Upper lobe of left lung (tissue), 6 donors: ENCODE results near the gene CA10. TPM values are rescaled to one million over a fixed set of nuclear protein-coding genes. Genes with fewer than 3 reads are reported as not detected.

Source experiments
- ATAC-seq, 2 donors: fragments of 200-7000 bp; cut with Tn5 transposase; one replicate each; pipeline ENCODE4 v1.9.1; 2022; ENCODE audit warnings: mild to moderate bottlenecking in 2 of 2, moderate library complexity in 2 of 2; ENCODE audit not compliant: low FRiP score in 2 of 2
- DNase-seq, 2 donors: peaks; one replicate each; pipeline ENCODE4 v3.0.0-alpha.2; 2019 to 2020
- H3K27ac ChIP-seq, 4 donors: fragments of 200-600 bp; sonication (generic); one replicate each; pipeline ENCODE4 v1.5.1; 2016 to 2019
- H3K27me3 ChIP-seq, 4 donors: fragments of 200-600 bp; sonication (generic); one replicate each; pipeline ENCODE4 v1.5.1; 2017 to 2019
- H3K36me3 ChIP-seq, 4 donors: fragments of 200-600 bp; sonication (generic); one replicate each; pipeline ENCODE4 v1.5.1; 2016 to 2019
- H3K4me1 ChIP-seq, 4 donors: fragments of 200-600 bp; sonication (generic); one replicate each; pipeline ENCODE4 v1.5.1; 2018 to 2019
- H3K4me3 ChIP-seq, 4 donors: fragments of 200-600 bp; sonication (generic); one replicate each; pipeline ENCODE4 v1.5.1; 2017 to 2019; ENCODE audit warnings: mild to moderate bottlenecking in 2 of 4, moderate library complexity in 1 of 4
- H3K9me3 ChIP-seq, 4 donors: fragments of 200-600 bp; sonication (generic); one replicate each; pipeline ENCODE4 v1.5.1; 2018 to 2019
- EP300 ChIP-seq, 4 donors: sonication (generic); formaldehyde crosslinking; IDR thresholded peaks; one replicate each; pipeline ENCODE4 v1.5.1; 2017; ENCODE audit warnings: antibody characterized with exemption in 4 of 4, control low read depth in 2 of 4
- POLR2A ChIP-seq, 4 donors: fragments of 450-650 bp; IDR thresholded peaks; one replicate each; pipeline ENCODE4 v1.5.1; 2016 to 2017; ENCODE audit warnings: antibody characterized with exemption in 4 of 4, mild to moderate bottlenecking in 2 of 4
- POLR2AphosphoS5 ChIP-seq, 2 donors: sonication (generic); formaldehyde crosslinking; IDR thresholded peaks; one replicate each; pipeline ENCODE4 v1.5.1; 2017; ENCODE audit warnings: antibody characterized with exemption in 2 of 2
- WGBS, 2 donors: methylation state at CpG; one replicate each; pipeline ENCODE4 v1.1.5; 2017 to 2018; 5-methylcytosine and 5-hydroxymethylcytosine counted together
- total RNA-seq, 6 donors: library from RNA; depleted of rRNA in 4 of 6; stranded (reverse); fragments of >200 nt in 4 of 6; gene quantifications; one replicate each; pipeline versions ENCODE4 v1.1.0 to v1.2.1, GENCODE V29; 2016 to 2021
- TF ChIP-seq, protein P1 (sequence below), 6 experiments: fragments of 450-650 bp in 4 of 6; fragments of 200-600 bp in 2 of 6; sonication (generic) in 2 of 6; IDR thresholded peaks; one replicate each; pipeline ENCODE4 v1.5.1; 2016 to 2019; ENCODE audit warnings: antibody characterized with exemption in 6 of 6
- donor health status: DM: no; HTN: no; CAD: no; lungs with moderate emphysema.
- donor health status: DM: no; HTN: yes; CAD: no; lungs with severe emphysema.

The CA10 gene
- total RNA-seq, 6 donors from 2014 or later, result 0.10 TPM; not detected in 5

DNA sequence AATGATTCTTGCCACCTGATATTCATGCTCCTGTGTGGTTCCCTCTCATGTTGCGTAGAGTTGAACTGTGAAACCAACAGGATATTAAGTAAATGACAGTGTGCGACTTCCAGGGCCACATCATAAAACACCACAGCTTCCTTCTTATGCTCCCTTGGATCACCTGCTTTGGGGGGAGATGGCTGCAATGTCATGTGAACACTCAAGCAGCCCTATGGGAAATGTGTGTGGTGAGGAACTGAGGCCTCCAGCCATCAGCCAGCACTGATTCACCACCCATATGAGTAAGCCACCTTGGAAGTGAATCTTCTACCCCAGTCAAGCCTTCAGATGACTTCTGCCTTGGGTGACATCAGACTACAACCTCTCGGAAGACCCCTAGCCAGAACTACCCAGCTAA, 470.6 kb downstream of the CA10 start:
- Histone ChIP-seq H3K9me3 (peaks cover 0 to 2% (median 0%) of the 10 kb centered on the region in 4 donors), H3K4me1 (no peaks in the 10 kb centered on the region), H3K27me3 (no peaks in the 10 kb centered on the region), H3K36me3 (no peaks in the 10 kb centered on the region), H3K27ac (no peak overlapping the region), H3K4me3 (no peak overlapping the region)
- DNase-seq (no peak), ATAC-seq (no peak)
- TF ChIP-seq POLR2A (IDR thresholded peaks at IDR 0.05) (no peak), EP300 (IDR thresholded peaks at IDR 0.05) (no peak), POLR2AphosphoS5 (IDR thresholded peaks at IDR 0.05) (no peak)
- TF ChIP-seq, protein P1, sequence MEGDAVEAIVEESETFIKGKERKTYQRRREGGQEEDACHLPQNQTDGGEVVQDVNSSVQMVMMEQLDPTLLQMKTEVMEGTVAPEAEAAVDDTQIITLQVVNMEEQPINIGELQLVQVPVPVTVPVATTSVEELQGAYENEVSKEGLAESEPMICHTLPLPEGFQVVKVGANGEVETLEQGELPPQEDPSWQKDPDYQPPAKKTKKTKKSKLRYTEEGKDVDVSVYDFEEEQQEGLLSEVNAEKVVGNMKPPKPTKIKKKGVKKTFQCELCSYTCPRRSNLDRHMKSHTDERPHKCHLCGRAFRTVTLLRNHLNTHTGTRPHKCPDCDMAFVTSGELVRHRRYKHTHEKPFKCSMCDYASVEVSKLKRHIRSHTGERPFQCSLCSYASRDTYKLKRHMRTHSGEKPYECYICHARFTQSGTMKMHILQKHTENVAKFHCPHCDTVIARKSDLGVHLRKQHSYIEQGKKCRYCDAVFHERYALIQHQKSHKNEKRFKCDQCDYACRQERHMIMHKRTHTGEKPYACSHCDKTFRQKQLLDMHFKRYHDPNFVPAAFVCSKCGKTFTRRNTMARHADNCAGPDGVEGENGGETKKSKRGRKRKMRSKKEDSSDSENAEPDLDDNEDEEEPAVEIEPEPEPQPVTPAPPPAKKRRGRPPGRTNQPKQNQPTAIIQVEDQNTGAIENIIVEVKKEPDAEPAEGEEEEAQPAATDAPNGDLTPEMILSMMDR (IDR thresholded peaks at IDR 0.05), result no peak
- WGBS, 2 donors, result 93 to 95% methylated on average over 3 of the region's 3 CpGs

DNA sequence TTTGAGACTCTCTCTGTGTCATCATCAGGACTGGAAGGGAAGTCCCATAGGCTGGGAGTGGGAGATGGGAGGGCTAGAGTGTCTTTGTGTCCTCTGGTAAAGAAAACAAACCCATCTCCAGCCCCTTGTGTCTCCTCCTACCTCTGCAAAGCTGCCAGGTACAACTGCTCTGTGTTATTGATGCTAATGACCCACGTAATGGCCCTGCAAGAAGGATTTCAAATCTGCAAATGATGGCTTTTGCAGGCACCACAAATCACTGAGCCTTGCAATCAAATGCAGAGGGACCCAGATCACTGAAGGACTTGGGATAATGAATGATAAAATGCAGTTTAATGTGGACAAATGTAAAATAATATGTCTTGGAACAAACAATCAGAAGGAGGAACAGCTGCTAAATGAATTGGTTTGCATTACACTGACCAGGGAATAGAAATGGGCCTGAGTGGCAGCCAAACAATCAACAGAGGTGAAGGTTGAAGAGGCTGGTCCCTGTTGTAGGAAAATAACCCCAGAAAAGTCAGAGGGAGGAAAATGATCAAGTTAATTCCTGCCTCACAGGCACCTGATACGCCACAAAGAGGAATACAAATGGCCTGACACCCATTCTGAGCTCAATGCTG, 473.1 kb downstream of the CA10 start:
- TF ChIP-seq POLR2AphosphoS5 (IDR thresholded peaks at IDR 0.05) (no peak), EP300 (IDR thresholded peaks at IDR 0.05) (no peak), POLR2A (IDR thresholded peaks at IDR 0.05) (no peak)
- TF ChIP-seq, protein P1 (IDR thresholded peaks at IDR 0.05), result no peak
- Histone ChIP-seq H3K36me3 (no peaks in the 10 kb centered on the region), H3K27me3 (no peaks in the 10 kb centered on the region), H3K9me3 (no peaks in the 10 kb centered on the region), H3K4me3 (no peak overlapping the region), H3K27ac (no peak overlapping the region), H3K4me1 (no peaks in the 10 kb centered on the region)
- ATAC-seq (no peak), DNase-seq (no peak)
- 35 to 51% methylated on average over 2 of the region's 2 CpGs for WGBS, 2 donors

DNA sequence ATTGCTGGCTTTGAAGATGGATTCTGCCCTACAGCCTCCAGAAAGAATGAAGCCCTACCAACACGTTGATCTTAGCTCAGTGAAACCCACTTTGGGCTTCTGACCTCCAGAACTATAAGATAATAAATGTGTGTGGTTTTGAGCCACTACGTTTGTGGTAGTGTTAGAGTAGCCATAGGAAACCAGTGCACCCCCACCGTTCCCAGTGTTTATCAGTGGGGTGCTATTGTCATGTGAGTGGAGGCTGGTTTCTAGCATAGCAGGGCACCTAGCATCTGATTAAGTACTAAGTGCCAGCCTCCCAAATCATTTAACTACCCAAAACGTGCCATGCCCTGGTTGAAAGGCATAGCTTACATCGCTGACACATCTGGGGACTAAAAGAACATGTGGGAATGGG, 474.3 kb downstream of the CA10 start:
- Histone ChIP-seq H3K36me3 (no peaks in the 10 kb centered on the region), H3K4me1 (no peaks in the 10 kb centered on the region), H3K27ac (no peak overlapping the region), H3K27me3 (no peaks in the 10 kb centered on the region), H3K9me3 (no peaks in the 10 kb centered on the region), H3K4me3 (no peak overlapping the region)
- no peak for ATAC-seq
- WGBS, 2 donors, result 46 to 49% methylated on average over 5 of the region's 5 CpGs
- TF ChIP-seq, protein P1 (IDR thresholded peaks at IDR 0.05), result no peak
- TF ChIP-seq POLR2AphosphoS5 (IDR thresholded peaks at IDR 0.05), result no peak
- no peak for TF ChIP-seq POLR2A (IDR thresholded peaks at IDR 0.05)
- TF ChIP-seq EP300 (IDR thresholded peaks at IDR 0.05), result no peak
- no peak for DNase-seq

DNA sequence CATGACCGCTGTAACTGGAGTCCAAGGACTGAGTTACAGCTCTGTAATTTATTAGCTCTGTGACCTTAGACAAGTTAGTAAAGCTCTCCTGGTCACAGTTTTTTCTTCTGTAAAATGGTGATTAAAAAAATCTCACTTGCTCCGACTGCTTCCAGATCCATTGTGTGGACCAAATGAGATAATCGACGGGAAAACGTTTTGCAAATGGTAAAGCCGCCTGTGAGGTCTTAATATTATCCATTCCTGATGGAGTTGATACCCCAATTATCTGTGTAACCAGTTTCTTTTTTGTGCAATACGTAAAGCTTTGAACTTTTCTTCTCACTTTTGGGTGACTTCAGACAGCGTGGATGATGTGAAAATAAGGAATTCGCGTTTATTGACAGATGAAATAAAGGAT, 475.2 kb downstream of the CA10 start:
- Histone ChIP-seq H3K4me1 (no peaks in the 10 kb centered on the region), H3K27me3 (no peaks in the 10 kb centered on the region), H3K36me3 (no peaks in the 10 kb centered on the region), H3K9me3 (no peaks in the 10 kb centered on the region), H3K4me3 (no peak overlapping the region), H3K27ac (no peak overlapping the region)
- WGBS, 2 donors, result 85 to 89% methylated on average over 10 of the region's 10 CpGs
- TF ChIP-seq, protein P1 (IDR thresholded peaks at IDR 0.05), result no peak
- TF ChIP-seq EP300 (IDR thresholded peaks at IDR 0.05) (no peak), POLR2AphosphoS5 (IDR thresholded peaks at IDR 0.05) (no peak), POLR2A (IDR thresholded peaks at IDR 0.05) (no peak)
- DNase-seq (no peak), ATAC-seq (no peak)

DNA sequence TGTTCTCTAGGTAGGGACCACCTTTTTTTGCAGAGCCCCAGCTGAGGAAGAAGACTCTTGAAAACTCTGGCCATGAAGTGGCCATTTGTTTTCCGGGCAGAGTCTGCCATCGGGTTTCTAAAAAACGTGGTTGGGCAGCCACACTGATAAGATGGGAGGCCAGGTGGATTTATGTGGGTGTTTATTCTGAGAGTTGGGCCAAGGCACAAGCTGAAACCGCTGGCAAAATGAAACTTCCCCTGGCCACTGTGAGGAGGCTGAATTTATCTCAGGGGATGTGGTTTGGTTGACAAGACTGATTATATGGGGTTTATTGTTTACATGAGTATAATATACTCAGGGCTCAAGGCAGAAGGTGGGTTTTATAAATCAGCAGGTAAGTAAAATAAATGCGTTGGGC, 476.4 kb downstream of the CA10 start:
- Histone ChIP-seq H3K4me3 (no peak overlapping the region), H3K27ac (no peak overlapping the region), H3K4me1 (no peaks in the 10 kb centered on the region), H3K27me3 (no peaks in the 10 kb centered on the region), H3K36me3 (no peaks in the 10 kb centered on the region), H3K9me3 (no peaks in the 10 kb centered on the region)
- 62 to 68% methylated on average over 5 of the region's 5 CpGs for WGBS, 2 donors
- no peak for DNase-seq
- TF ChIP-seq POLR2A (IDR thresholded peaks at IDR 0.05), result no peak
- TF ChIP-seq POLR2AphosphoS5 (IDR thresholded peaks at IDR 0.05), result no peak
- TF ChIP-seq EP300 (IDR thresholded peaks at IDR 0.05), result no peak
- TF ChIP-seq, protein P1 (IDR thresholded peaks at IDR 0.05), result no peak
- no peak for ATAC-seq
